GM12878 (cell line): ENCODE measurements around the gene KBTBD13. TPM values are rescaled to one million over a fixed set of nuclear protein-coding genes. Genes with fewer than 3 reads are reported as not detected.

Experiments used
- ATAC-seq: fragments of 200-7000 bp; cut with Tn5 transposase; 3 replicates; pipeline ENCODE4 v1.9.1; 2020; ENCODE audit warnings: mild to moderate bottlenecking, moderate library complexity
- BruUV-seq: library from RNA; stranded (reverse); fragments of 400-500 nt; replicated peaks from 2 replicates; lab custom pipeline; 2021; lab: Mats Ljungman, UMichigan
- CTCF ChIA-PET: fragments of 300-600 bp; sonication (Branson Sonifier 250); formaldehyde crosslinking; extraction: SDS; loops from one replicate; lab custom pipeline; 2021; ENCODE audit warnings: inconsistent platforms; lab: Yijun Ruan, JAX
- POLR2A ChIA-PET: fragments of 350-600 bp; formaldehyde crosslinking; extraction: SDS; loops from one replicate; lab custom pipeline; 2021; ENCODE audit warnings: inconsistent platforms; lab: Charles Lee
- RAD21 ChIA-PET: fragments of 300-600 bp; sonication (Branson Sonifier 250); formaldehyde crosslinking; loops from one replicate; lab custom pipeline; 2023; ENCODE audit warnings: antibody characterized with exemption; ENCODE audit not compliant: unreplicated experiment; lab: Charles Lee
- SMC1A ChIA-PET: fragments of 300-600 bp; sonication (Branson Sonifier 250); formaldehyde crosslinking; loops from one replicate; lab custom pipeline; 2023; ENCODE audit not compliant: unreplicated experiment, uncharacterized antibody; lab: Charles Lee
- DNase-seq: peaks from one replicate; pipeline ENCODE4 v3.0.0-alpha.2; 2011; ENCODE audit warnings: low read depth, low spot score
- FAIRE-seq: peaks from 3 replicates; lab custom pipeline; 2011; peaks lifted over from hg19 to GRCh38; lab: Jason Lieb, UNC
- H2AFZ ChIP-seq: 2 replicates; pipeline ENCODE4 v1.6.0; 2011; ENCODE audit warnings: low read depth, low read length, control low read depth; ENCODE audit not compliant: control insufficient read depth
- H3K27ac ChIP-seq: 2 replicates; pipeline ENCODE4 v1.5.1; 2011; ENCODE audit warnings: control low read depth; ENCODE audit not compliant: control insufficient read depth, insufficient read depth
- H3K27me3 ChIP-seq, 2 experiments: replicated peaks in 1 of 2; 2 replicates each; pipeline versions ENCODE4 v1.6.0 to v1.6.1; 2011; ENCODE audit warnings: low read length in 1 of 2; ENCODE audit not compliant: control insufficient read depth in 2 of 2, insufficient read depth in 2 of 2
- H3K36me3 ChIP-seq, 2 experiments: 2 replicates each; pipeline ENCODE4 v1.5.1; 2011; ENCODE audit warnings: low read length in 1 of 2; ENCODE audit not compliant: control insufficient read depth in 2 of 2, insufficient read depth in 2 of 2
- H3K4me1 ChIP-seq: 2 replicates; pipeline ENCODE4 v1.6.1; 2011; ENCODE audit warnings: mild to moderate bottlenecking, low read length, moderate library complexity, mixed read lengths; ENCODE audit not compliant: control insufficient read depth, insufficient read depth
- H3K4me2 ChIP-seq: 2 replicates; pipeline ENCODE4 v1.6.0; 2011; ENCODE audit warnings: control low read depth; ENCODE audit not compliant: control insufficient read depth, insufficient read depth
- H3K4me3 ChIP-seq: fragments of 200-600 bp; sonication (generic); 2 replicates; pipeline ENCODE4 v1.5.1; 2016
- H3K79me2 ChIP-seq: 2 replicates; pipeline ENCODE4 v1.6.0; 2011; ENCODE audit warnings: low read length; ENCODE audit not compliant: control insufficient read depth, insufficient read depth
- H3K9ac ChIP-seq: 2 replicates; pipeline ENCODE4 v1.8.0; 2011; ENCODE audit warnings: low read length, control low read depth, mixed read lengths; ENCODE audit not compliant: control insufficient read depth, insufficient read depth
- H3K9me3 ChIP-seq: replicated peaks from 3 replicates; pipeline ENCODE4 v1.5.1; 2011; ENCODE audit warnings: mild to moderate bottlenecking, low read length; ENCODE audit not compliant: control insufficient read depth, insufficient read depth
- H4K20me1 ChIP-seq: 2 replicates; pipeline ENCODE4 v1.6.0; 2011; ENCODE audit not compliant: control insufficient read depth, insufficient read depth
- POU2F2 ChIP-seq: IDR thresholded peaks from 3 replicates; pipeline ENCODE4 v1.6.1; 2011; ENCODE audit warnings: low read depth, mild to moderate bottlenecking, low read length, borderline replicate concordance
- RB1 ChIP-seq: fragments of 450-650 bp; formaldehyde crosslinking; IDR thresholded peaks from 2 replicates; pipeline ENCODE4 v1.6.1; 2017; ENCODE audit warnings: mild to moderate bottlenecking, borderline replicate concordance
- SMAD1 ChIP-seq: fragments of 450-650 bp; IDR thresholded peaks from 2 replicates; pipeline ENCODE4 v1.6.1; 2018; ENCODE audit warnings: mild to moderate bottlenecking, low read depth; ENCODE audit not compliant: partially characterized antibody
- SPI1 ChIP-seq: IDR thresholded peaks from 2 replicates; pipeline ENCODE4 v1.6.1; 2011; ENCODE audit warnings: low read depth, mild to moderate bottlenecking, low read length, moderate library complexity, borderline replicate concordance; ENCODE audit not compliant: insufficient read depth
- whole genome bisulfite sequencing: methylation state at CpG from one replicate; pipeline ENCODE4 v1.1.6; 2016; ENCODE audit warnings: low lambda C conversion rate; ENCODE audit not compliant: insufficient replicate concordance, insufficient coverage; ENCODE audit errors: missing lambda C conversion rate; 5-methylcytosine and 5-hydroxymethylcytosine counted together
- in situ Hi-C: fragments of 300-500 bp; cut with MboI; formaldehyde crosslinking; loops from 9 replicates; pipeline ENCODE4 v1.14.3; 2018; ENCODE audit warnings: mixed read lengths
- intact Hi-C: fragments of 100-400 bp; cut with micrococcal nuclease; formaldehyde crosslinking; loops from one replicate; pipeline ENCODE4 v1.14.2; 2022; ENCODE audit not compliant: unreplicated experiment
- polyA plus RNA-seq, 11 experiments: library from polyadenylated mRNA; depleted of rRNA in 4 of 11; unstranded in 6 of 11; stranded (reverse) in 5 of 11; fragments of >200 nt; fragmentation: Nextera tagmentation in 4 of 11; fragmentation: Illumina TruSeq in 1 of 11; extraction: Ambion mirVana in 4 of 11; extraction: Trizol in 1 of 11; gene quantifications; 1 replicate in 1 of 11; 2 replicates in 10 of 11; pipeline versions ENCODE4 v1.2.1 to v1.2.3, GENCODE V29; 2011 to 2016; ENCODE audit warnings: inconsistent platforms in 2 of 11, missing spikeins in 2 of 11, low read depth in 1 of 11
- total RNA-seq, 4 experiments: library from RNA; depleted of rRNA in 3 of 4; stranded (reverse); fragments of >200 nt in 3 of 4; fragmentation: Illumina TruSeq in 1 of 4; extraction: Trizol in 1 of 4; gene quantifications; 2 replicates each; pipeline versions ENCODE4 v1.2.1 to v1.2.3, GENCODE V29; 2013 to 2021

The KBTBD13 gene
- total and polyA plus RNA-seq, 10 of the 15 experiments (the other 5 are each of a cell fraction or from before 2014, with no cell fraction given) = 0.06 TPM; not detected in 9

- TF ChIP-seq SMAD1 (no peak), RB1 (no peak)
These were observed 42.8 kb upstream of the KBTBD13 start (continued) for GRCh38 chr15:65033659-65034269.

GRCh38 chr15:65034719-65035118 lies 41.8 kb upstream of the KBTBD13 start:
- FAIRE-seq = no peak
- H3K4me3 ChIP-seq = no peak overlapping the region
- no peaks in the 10 kb centered on the region for H4K20me1 ChIP-seq
- ATAC-seq = peak; percentile 63
- in situ Hi-C loops = no loop called here
- H2AFZ ChIP-seq = no peak overlapping the region
- RAD21 ChIA-PET = interaction anchor here (0.6 to 2.2 kb wide), 10 partner anchors 9 to 264 kb away, joined by 3 to 20 read pairs (median 6); partner anchors contain the start of genes KBTBD13 and SLC51B
- no peaks in the 10 kb centered on the region for H3K27me3 ChIP-seq
- intact Hi-C loops = loop anchor here (5.0 kb wide), 1 partner anchor 302 kb away; no protein-coding TSS in a partner anchor
- no peak for TF ChIP-seq POU2F2
- TF ChIP-seq SPI1 = 0 out of 2 replicates have a peak, but pooled peaks have one; percentile 25
- POLR2A ChIA-PET = no interaction called here
- H3K4me1 ChIP-seq = 0 out of 2 replicates have a peak, but pooled peaks cover 2% of the 10 kb centered on the region
- H3K27ac ChIP-seq = no peak overlapping the region
- WGBS = 30% methylated on average over 11 of the region's 11 CpGs
- no peaks in the 10 kb centered on the region for H3K36me3 ChIP-seq
- no peak overlapping the region for H3K9ac ChIP-seq
- SMC1A ChIA-PET = interaction anchor here (1.0 to 2.8 kb wide), 10 partner anchors 9 to 237 kb away, joined by 3 to 28 read pairs (median 3); partner anchors contain the start of gene SLC51B
- no peaks in the 10 kb centered on the region for H3K79me2 ChIP-seq
- H3K4me2 ChIP-seq = 0 out of 2 replicates have a peak overlapping the region, but pooled peaks have one; percentile 13
- CTCF ChIA-PET = interaction anchor here (0.6 to 3.3 kb wide), 27 partner anchors 9 to 350 kb away, joined by 3 to 38 read pairs (median 4); partner anchors contain the start of genes CLPX, KBTBD13, RNU5B-1 and SLC51B
- BruUV-seq = no TSS peak
- no peak for DNase-seq
- H3K9me3 ChIP-seq = no peaks in the 10 kb centered on the region
